Measurements from ENCODE around the gene MAPK13. TPM values are rescaled to one million over a fixed set of nuclear protein-coding genes. Genes with fewer than 3 reads are reported as not detected.

The MAPK13 gene
- total RNA-seq, 1 experiment from 2014 or later = 13.6 TPM

DNA sequence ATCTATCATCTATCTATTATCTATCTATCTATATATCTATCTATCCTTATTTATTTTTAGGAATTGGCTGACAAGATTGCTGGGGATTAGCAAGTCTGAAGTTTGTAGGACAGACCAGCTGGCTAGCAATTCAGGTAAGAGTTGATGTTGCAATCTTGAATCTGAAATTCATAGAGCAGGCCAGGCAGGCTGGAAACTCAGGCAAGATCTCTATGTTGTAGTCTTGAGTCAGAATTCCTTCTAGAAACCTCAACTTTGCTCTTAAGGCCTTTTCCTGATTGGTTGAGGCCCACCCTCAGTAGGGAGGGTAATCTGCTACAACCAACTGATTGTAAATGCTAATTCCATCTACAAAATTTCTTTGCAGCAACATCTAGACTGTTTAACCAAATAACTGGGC, 19.2 kb downstream of the MAPK13 start:
- Mint-ChIP-seq H3K4me3 (no peak overlapping the region), H3K27ac (no peak overlapping the region), H3K36me3 (peaks cover 11% of the 10 kb centered on the region), H3K27me3 (ENCODE audit: low read depth) (peaks cover 5% of the 10 kb centered on the region), H3K4me1 (peaks cover 12% of the 10 kb centered on the region), H3K9me3 (peaks cover 47% of the 10 kb centered on the region)
- DNase-seq (ENCODE audit: low spot score) (no peak), ATAC-seq (no peak)
- TF ChIP-seq, protein P1, sequence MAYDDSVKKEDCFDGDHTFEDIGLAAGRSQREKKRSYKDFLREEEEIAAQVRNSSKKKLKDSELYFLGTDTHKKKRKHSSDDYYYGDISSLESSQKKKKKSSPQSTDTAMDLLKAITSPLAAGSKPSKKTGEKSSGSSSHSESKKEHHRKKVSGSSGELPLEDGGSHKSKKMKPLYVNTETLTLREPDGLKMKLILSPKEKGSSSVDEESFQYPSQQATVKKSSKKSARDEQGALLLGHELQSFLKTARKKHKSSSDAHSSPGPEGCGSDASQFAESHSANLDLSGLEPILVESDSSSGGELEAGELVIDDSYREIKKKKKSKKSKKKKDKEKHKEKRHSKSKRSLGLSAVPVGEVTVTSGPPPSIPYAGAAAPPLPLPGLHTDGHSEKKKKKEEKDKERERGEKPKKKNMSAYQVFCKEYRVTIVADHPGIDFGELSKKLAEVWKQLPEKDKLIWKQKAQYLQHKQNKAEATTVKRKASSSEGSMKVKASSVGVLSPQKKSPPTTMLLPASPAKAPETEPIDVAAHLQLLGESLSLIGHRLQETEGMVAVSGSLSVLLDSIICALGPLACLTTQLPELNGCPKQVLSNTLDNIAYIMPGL (CRISPR knock-in tag; IDR thresholded peaks at IDR 0.05) = no peak
- TF ChIP-seq, protein P2, sequence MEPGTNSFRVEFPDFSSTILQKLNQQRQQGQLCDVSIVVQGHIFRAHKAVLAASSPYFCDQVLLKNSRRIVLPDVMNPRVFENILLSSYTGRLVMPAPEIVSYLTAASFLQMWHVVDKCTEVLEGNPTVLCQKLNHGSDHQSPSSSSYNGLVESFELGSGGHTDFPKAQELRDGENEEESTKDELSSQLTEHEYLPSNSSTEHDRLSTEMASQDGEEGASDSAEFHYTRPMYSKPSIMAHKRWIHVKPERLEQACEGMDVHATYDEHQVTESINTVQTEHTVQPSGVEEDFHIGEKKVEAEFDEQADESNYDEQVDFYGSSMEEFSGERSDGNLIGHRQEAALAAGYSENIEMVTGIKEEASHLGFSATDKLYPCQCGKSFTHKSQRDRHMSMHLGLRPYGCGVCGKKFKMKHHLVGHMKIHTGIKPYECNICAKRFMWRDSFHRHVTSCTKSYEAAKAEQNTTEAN (CRISPR knock-in tag; IDR thresholded peaks at IDR 0.05) = no peak
- TF ChIP-seq, protein P3, sequence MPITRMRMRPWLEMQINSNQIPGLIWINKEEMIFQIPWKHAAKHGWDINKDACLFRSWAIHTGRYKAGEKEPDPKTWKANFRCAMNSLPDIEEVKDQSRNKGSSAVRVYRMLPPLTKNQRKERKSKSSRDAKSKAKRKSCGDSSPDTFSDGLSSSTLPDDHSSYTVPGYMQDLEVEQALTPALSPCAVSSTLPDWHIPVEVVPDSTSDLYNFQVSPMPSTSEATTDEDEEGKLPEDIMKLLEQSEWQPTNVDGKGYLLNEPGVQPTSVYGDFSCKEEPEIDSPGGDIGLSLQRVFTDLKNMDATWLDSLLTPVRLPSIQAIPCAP (CRISPR knock-in tag; IDR thresholded peaks at IDR 0.05) = no peak
- no peak for TF ChIP-seq FOXP1 (CRISPR knock-in tag; IDR thresholded peaks at IDR 0.05; ENCODE audit: borderline replicate concordance)
- no peak for TF ChIP-seq ZNF219 (CRISPR knock-in tag; IDR thresholded peaks at IDR 0.05; ENCODE audit: borderline replicate concordance)
- no peak for TF ChIP-seq RORB (CRISPR knock-in tag; IDR thresholded peaks at IDR 0.05)
- TF ChIP-seq ZNF263 (CRISPR knock-in tag; IDR thresholded peaks at IDR 0.05; ENCODE audit: low read depth) = no peak
- no peak for TF ChIP-seq IRF2 (CRISPR knock-in tag; IDR thresholded peaks at IDR 0.05; ENCODE audit: borderline replicate concordance, low read depth)
- no peak for TF ChIP-seq RELA (CRISPR knock-in tag; IDR thresholded peaks at IDR 0.05; ENCODE audit: borderline replicate concordance)
- no peak for TF ChIP-seq NFE2L1 (CRISPR knock-in tag; IDR thresholded peaks at IDR 0.05)
- TF ChIP-seq OVOL2 (CRISPR knock-in tag; IDR thresholded peaks at IDR 0.05; ENCODE audit: borderline replicate concordance) = no peak
- TF ChIP-seq, protein P4, sequence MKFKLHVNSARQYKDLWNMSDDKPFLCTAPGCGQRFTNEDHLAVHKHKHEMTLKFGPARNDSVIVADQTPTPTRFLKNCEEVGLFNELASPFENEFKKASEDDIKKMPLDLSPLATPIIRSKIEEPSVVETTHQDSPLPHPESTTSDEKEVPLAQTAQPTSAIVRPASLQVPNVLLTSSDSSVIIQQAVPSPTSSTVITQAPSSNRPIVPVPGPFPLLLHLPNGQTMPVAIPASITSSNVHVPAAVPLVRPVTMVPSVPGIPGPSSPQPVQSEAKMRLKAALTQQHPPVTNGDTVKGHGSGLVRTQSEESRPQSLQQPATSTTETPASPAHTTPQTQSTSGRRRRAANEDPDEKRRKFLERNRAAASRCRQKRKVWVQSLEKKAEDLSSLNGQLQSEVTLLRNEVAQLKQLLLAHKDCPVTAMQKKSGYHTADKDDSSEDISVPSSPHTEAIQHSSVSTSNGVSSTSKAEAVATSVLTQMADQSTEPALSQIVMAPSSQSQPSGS (CRISPR knock-in tag; IDR thresholded peaks at IDR 0.05; ENCODE audit: borderline replicate concordance, low read depth) = no peak
- TF ChIP-seq ZNF416 (CRISPR knock-in tag; IDR thresholded peaks at IDR 0.05) = no peak
- TF ChIP-seq, protein P5, sequence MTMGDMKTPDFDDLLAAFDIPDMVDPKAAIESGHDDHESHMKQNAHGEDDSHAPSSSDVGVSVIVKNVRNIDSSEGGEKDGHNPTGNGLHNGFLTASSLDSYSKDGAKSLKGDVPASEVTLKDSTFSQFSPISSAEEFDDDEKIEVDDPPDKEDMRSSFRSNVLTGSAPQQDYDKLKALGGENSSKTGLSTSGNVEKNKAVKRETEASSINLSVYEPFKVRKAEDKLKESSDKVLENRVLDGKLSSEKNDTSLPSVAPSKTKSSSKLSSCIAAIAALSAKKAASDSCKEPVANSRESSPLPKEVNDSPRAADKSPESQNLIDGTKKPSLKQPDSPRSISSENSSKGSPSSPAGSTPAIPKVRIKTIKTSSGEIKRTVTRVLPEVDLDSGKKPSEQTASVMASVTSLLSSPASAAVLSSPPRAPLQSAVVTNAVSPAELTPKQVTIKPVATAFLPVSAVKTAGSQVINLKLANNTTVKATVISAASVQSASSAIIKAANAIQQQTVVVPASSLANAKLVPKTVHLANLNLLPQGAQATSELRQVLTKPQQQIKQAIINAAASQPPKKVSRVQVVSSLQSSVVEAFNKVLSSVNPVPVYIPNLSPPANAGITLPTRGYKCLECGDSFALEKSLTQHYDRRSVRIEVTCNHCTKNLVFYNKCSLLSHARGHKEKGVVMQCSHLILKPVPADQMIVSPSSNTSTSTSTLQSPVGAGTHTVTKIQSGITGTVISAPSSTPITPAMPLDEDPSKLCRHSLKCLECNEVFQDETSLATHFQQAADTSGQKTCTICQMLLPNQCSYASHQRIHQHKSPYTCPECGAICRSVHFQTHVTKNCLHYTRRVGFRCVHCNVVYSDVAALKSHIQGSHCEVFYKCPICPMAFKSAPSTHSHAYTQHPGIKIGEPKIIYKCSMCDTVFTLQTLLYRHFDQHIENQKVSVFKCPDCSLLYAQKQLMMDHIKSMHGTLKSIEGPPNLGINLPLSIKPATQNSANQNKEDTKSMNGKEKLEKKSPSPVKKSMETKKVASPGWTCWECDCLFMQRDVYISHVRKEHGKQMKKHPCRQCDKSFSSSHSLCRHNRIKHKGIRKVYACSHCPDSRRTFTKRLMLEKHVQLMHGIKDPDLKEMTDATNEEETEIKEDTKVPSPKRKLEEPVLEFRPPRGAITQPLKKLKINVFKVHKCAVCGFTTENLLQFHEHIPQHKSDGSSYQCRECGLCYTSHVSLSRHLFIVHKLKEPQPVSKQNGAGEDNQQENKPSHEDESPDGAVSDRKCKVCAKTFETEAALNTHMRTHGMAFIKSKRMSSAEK (CRISPR knock-in tag; IDR thresholded peaks at IDR 0.05; ENCODE audit: borderline replicate concordance) = no peak
- TF ChIP-seq MYBL2 (CRISPR knock-in tag; IDR thresholded peaks at IDR 0.05) = no peak
- TF ChIP-seq ATF1 (CRISPR knock-in tag; IDR thresholded peaks at IDR 0.05) = no peak
- TF ChIP-seq GTF2I (CRISPR knock-in tag; conservative IDR thresholded peaks at IDR 0.05) = no peak
- TF ChIP-seq, protein P6, sequence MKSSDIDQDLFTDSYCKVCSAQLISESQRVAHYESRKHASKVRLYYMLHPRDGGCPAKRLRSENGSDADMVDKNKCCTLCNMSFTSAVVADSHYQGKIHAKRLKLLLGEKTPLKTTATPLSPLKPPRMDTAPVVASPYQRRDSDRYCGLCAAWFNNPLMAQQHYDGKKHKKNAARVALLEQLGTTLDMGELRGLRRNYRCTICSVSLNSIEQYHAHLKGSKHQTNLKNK (CRISPR knock-in tag; IDR thresholded peaks at IDR 0.05) = no peak
- POLR2A ChIA-PET = no interaction called here
- CTCF ChIA-PET = no interaction called here

All from WTC11 (cell line).